ENCODE results near the gene DST. TPM values are rescaled to one million over a fixed set of nuclear protein-coding genes. Genes with fewer than 3 reads are reported as not detected.

The DST gene
- total RNA-seq, 1 experiment from 2014 or later = 76.0 TPM

DNA sequence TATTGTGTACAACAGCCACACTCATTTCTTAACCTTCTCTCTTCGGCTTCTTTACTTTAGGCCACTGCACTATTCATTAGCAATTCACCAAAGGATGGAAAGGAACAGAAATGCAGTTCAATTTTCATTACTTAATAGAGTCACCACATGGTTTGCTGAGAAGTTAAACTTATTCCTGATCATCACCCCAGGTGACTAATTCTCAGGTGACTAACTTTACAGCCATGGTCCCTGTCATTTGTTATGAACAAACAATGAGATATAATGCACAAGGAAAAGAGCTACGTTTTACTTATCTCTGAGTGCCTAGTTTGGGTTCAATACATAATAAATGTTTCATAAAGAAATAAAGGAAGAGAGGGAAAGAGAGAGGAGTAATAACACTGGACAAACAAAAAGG lies 45.8 kb upstream of the DST start:
- no peaks in the 10 kb centered on the region for H3K36me3 ChIP-seq (ENCODE audit: control insufficient read depth, insufficient read depth, low read length)
- Mint-ChIP-seq H3K27ac (ENCODE audit: unreplicated experiment) (no peak overlapping the region), H3K4me3 (ENCODE audit: unreplicated experiment) (no peak overlapping the region), H3K27me3 (ENCODE audit: insufficient read depth, unreplicated experiment) (no peaks in the 10 kb centered on the region), H3K4me1 (ENCODE audit: low read depth, unreplicated experiment) (peaks cover 44% of the 10 kb centered on the region), H3K36me3 (ENCODE audit: insufficient read depth, unreplicated experiment) (no peaks in the 10 kb centered on the region), H3K9me3 (ENCODE audit: unreplicated experiment) (no peaks in the 10 kb centered on the region)
- H3K27me3 ChIP-seq (replicated peaks; ENCODE audit: control insufficient read depth, insufficient read depth, low read length) = no peaks in the 10 kb centered on the region
- CTCF ChIA-PET = no interaction called here
- intact Hi-C loops (cut with micrococcal nuclease; ENCODE audit: unreplicated experiment) = no loop called here
- no TSS peak for BruUV-seq (replicated peaks)
- peaks cover 64% of the 10 kb centered on the region for H3K4me1 ChIP-seq
- no peaks in the 10 kb centered on the region for H3K9me3 ChIP-seq
- POLR2A ChIA-PET = no interaction called here
- no peak for DNase-seq
- H3K4me3 ChIP-seq (ENCODE audit: low read depth, low read length) = no peak overlapping the region
- TF ChIP-seq, protein P1, sequence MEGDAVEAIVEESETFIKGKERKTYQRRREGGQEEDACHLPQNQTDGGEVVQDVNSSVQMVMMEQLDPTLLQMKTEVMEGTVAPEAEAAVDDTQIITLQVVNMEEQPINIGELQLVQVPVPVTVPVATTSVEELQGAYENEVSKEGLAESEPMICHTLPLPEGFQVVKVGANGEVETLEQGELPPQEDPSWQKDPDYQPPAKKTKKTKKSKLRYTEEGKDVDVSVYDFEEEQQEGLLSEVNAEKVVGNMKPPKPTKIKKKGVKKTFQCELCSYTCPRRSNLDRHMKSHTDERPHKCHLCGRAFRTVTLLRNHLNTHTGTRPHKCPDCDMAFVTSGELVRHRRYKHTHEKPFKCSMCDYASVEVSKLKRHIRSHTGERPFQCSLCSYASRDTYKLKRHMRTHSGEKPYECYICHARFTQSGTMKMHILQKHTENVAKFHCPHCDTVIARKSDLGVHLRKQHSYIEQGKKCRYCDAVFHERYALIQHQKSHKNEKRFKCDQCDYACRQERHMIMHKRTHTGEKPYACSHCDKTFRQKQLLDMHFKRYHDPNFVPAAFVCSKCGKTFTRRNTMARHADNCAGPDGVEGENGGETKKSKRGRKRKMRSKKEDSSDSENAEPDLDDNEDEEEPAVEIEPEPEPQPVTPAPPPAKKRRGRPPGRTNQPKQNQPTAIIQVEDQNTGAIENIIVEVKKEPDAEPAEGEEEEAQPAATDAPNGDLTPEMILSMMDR (IDR thresholded peaks at IDR 0.05; ENCODE audit: insufficient read depth in 1 of 2, low read depth in 1 of 2, low read length in 1 of 2, severe bottlenecking in 1 of 2, unreplicated experiment in 1 of 2) = no peak

DNA sequence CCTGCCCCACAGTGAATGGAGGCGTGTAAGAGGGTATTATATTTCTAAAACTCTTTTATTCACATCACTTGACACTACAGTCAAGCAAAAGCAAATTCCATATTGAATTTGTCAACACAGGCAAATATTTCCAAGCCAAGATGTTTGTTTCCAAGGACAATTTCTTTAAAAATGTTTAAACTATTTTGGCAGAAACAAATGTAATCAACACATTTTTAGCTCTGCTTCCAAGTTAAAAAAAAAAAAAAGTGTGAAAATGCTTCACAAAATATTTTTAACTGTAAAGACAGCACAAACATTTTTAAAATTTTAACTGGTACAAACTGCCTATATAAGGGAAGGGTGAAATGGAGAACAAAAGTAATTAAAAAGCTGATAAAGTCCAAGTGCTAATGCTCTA lies 44.9 kb upstream of the DST start:
- POLR2A ChIA-PET = interaction anchor here (0.6 kb wide), 2 partner anchors 42 to 146 kb away, joined by 5 to 7 read pairs; no protein-coding TSS in a partner anchor
- no peak overlapping the region for H3K4me3 Mint-ChIP-seq (ENCODE audit: unreplicated experiment)
- Histone ChIP-seq H3K9me3 (no peaks in the 10 kb centered on the region), H3K36me3 (ENCODE audit: control insufficient read depth, insufficient read depth, low read length) (no peaks in the 10 kb centered on the region), H3K4me3 (ENCODE audit: low read depth, low read length) (no peak overlapping the region), H3K4me1 (peaks cover 61% of the 10 kb centered on the region), H3K27me3 (replicated peaks; ENCODE audit: control insufficient read depth, insufficient read depth, low read length) (no peaks in the 10 kb centered on the region)
- no peaks in the 10 kb centered on the region for H3K36me3 Mint-ChIP-seq (ENCODE audit: insufficient read depth, unreplicated experiment)
- TF ChIP-seq, protein P1 (IDR thresholded peaks at IDR 0.05; ENCODE audit: insufficient read depth in 1 of 2, low read depth in 1 of 2, low read length in 1 of 2, severe bottlenecking in 1 of 2, unreplicated experiment in 1 of 2) = no peak
- intact Hi-C loops (cut with micrococcal nuclease; ENCODE audit: unreplicated experiment) = no loop called here
- CTCF ChIA-PET = no interaction called here
- BruUV-seq (replicated peaks) = no TSS peak
- peaks cover 34% of the 10 kb centered on the region for H3K4me1 Mint-ChIP-seq (ENCODE audit: low read depth, unreplicated experiment)
- no peak for DNase-seq
- H3K9me3 Mint-ChIP-seq (ENCODE audit: unreplicated experiment) = no peaks in the 10 kb centered on the region
- no peak overlapping the region for H3K27ac Mint-ChIP-seq (ENCODE audit: unreplicated experiment)
- H3K27me3 Mint-ChIP-seq (ENCODE audit: insufficient read depth, unreplicated experiment) = no peaks in the 10 kb centered on the region

DNA sequence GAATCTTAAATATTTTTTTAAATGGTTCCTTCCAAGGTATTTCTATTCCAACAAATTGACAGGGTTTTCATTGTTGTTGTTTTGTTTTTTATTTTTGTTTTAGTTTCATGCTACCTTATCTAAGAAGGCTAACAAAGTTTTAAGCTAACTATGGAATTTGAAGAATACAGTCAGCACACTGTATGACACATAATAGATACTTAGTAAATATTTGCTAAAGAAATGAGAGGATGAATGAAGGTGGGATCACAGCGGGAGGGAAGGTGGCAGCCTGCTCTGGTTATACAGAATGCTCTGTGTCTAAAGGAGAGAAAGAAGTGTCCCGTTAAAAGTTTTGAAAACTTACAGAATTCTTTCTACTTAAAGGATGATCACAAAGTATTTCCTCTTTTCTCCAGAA lies 43.7 kb upstream of the DST start:
- BruUV-seq (replicated peaks) = no TSS peak
- ChIA-PET CTCF (no interaction called here), POLR2A (no interaction called here)

More for the DNA sequence above, 43.7 kb upstream of the DST start:
- peak overlapping the region; percentile 57 for H3K27ac Mint-ChIP-seq (ENCODE audit: unreplicated experiment)
- H3K27me3 ChIP-seq (replicated peaks; ENCODE audit: control insufficient read depth, insufficient read depth, low read length) = no peaks in the 10 kb centered on the region
- H3K4me3 Mint-ChIP-seq (ENCODE audit: unreplicated experiment) = no peak overlapping the region
- H3K9me3 ChIP-seq = no peaks in the 10 kb centered on the region
- no peaks in the 10 kb centered on the region for H3K36me3 Mint-ChIP-seq (ENCODE audit: insufficient read depth, unreplicated experiment)
- H3K4me1 Mint-ChIP-seq (ENCODE audit: low read depth, unreplicated experiment) = peaks cover 31% of the 10 kb centered on the region
- DNase-seq = no peak
- H3K36me3 ChIP-seq (ENCODE audit: control insufficient read depth, insufficient read depth, low read length) = no peaks in the 10 kb centered on the region
- intact Hi-C loops (cut with micrococcal nuclease; ENCODE audit: unreplicated experiment) = no loop called here
- no peaks in the 10 kb centered on the region for H3K27me3 Mint-ChIP-seq (ENCODE audit: insufficient read depth, unreplicated experiment)
- TF ChIP-seq, protein P1 (IDR thresholded peaks at IDR 0.05; ENCODE audit: insufficient read depth in 1 of 2, low read depth in 1 of 2, low read length in 1 of 2, severe bottlenecking in 1 of 2, unreplicated experiment in 1 of 2) = no peak
- no peaks in the 10 kb centered on the region for H3K9me3 Mint-ChIP-seq (ENCODE audit: unreplicated experiment)
- H3K4me3 ChIP-seq (ENCODE audit: low read depth, low read length) = no peak overlapping the region
- peaks cover 50% of the 10 kb centered on the region for H3K4me1 ChIP-seq

Data from Caco-2 (cell line).